ENCODE results near the gene RNF217.
"Not testable (repeated sequence)": the region's sequence is repeated elsewhere in the genome, so short reads cannot be mapped to it uniquely, and the experiment has no call there.

RNF217 gene

GRCh38 chr6:124963416-124963785 lies 1.2 kb downstream of the RNF217 start:
- no peak for DNase-seq

- no peak for DNase-seq
These were observed 1.9 kb downstream of the RNF217 start for GRCh38 chr6:124963831-124964763.

GRCh38 chr6:124964764-124965105 lies 2.5 kb downstream of the RNF217 start:
- no peak for DNase-seq

GRCh38 chr6:124965424-124965850 lies 3.2 kb downstream of the RNF217 start:
- DNase-seq = not testable (repeated sequence)

GRCh38 chr6:124967444-124967843 lies 5.2 kb downstream of the RNF217 start:
- no peak for DNase-seq

- DNase-seq = no peak
These were observed 6.2 kb downstream of the RNF217 start for GRCh38 chr6:124968401-124968800.

- no peak for DNase-seq
These were observed 8.0 kb downstream of the RNF217 start for GRCh38 chr6:124970243-124970642.

GRCh38 chr6:124970763-124971162 lies 8.5 kb downstream of the RNF217 start:
- DNase-seq = no peak

- no peak for DNase-seq
These were observed 11.5 kb downstream of the RNF217 start for GRCh38 chr6:124973780-124974179.

GRCh38 chr6:124974771-124975377 lies 12.6 kb downstream of the RNF217 start:
- DNase-seq = peak; percentile 38 to 76

GRCh38 chr6:124977067-124977908 lies 15.1 kb downstream of the RNF217 start:
- no peak for DNase-seq

- DNase-seq = no peak
These were observed 16.4 kb downstream of the RNF217 start for GRCh38 chr6:124978451-124979293.

GRCh38 chr6:124979294-124979678 lies 17.0 kb downstream of the RNF217 start:
- DNase-seq = no peak

- no peak for DNase-seq
These were observed 20.4 kb downstream of the RNF217 start for GRCh38 chr6:124982669-124983068.

GRCh38 chr6:124983383-124984083 lies 21.3 kb downstream of the RNF217 start:
- no peak for DNase-seq

GRCh38 chr6:124984668-124985338 lies 22.6 kb downstream of the RNF217 start:
- no peak for DNase-seq

GRCh38 chr6:124986164-124986563 lies 23.9 kb downstream of the RNF217 start:
- DNase-seq = no peak

- no peak for DNase-seq
These were observed 25.1 kb downstream of the RNF217 start for GRCh38 chr6:124987291-124987690.

- no peak for DNase-seq
These were observed 25.9 kb downstream of the RNF217 start for GRCh38 chr6:124987999-124988591.

GRCh38 chr6:124989136-124989983 lies 27.1 kb downstream of the RNF217 start:
- DNase-seq = no peak
